ENCODE measurements around the gene CTIF. TPM values are rescaled to one million over a fixed set of nuclear protein-coding genes. Genes with fewer than 3 reads are reported as not detected.

CTIF gene
- total RNA-seq, 4 donors from 2014 or later = 14.1 to 78.2 (median 18.4) TPM

- Histone ChIP-seq H3K9me3 (no peaks in the 10 kb centered on the region), H3K36me3 (no peaks in the 10 kb centered on the region), H3K4me3 (no peak overlapping the region), H3K27me3 (no peaks in the 10 kb centered on the region), H3K4me1 (peaks cover 0 to 7% (median 4%) of the 10 kb centered on the region in 4 donors), H3K27ac (no peak overlapping the region)
- 73% methylated on average over 9 of the region's 9 CpGs; no CpG with 5 or more reads in 1 of the 2 donors for WGBS, 2 donors (ENCODE audit: low coverage in 1 of 2)
- in situ Hi-C loops (cut with MboI; ENCODE audit: low pct_ligation_motif_present in 1 of 4, low pct_unique_long_range_greater_than_20kb in 1 of 4, low sequenced_read_pairs in 3 of 4) = no loop called here
- intact Hi-C loops (cut with DNase I; ENCODE audit: low total_unique reads) = no loop called here
- TF ChIP-seq EP300 (IDR thresholded peaks at IDR 0.05; ENCODE audit: low read depth) (no peak), CTCF (IDR thresholded peaks at IDR 0.05) (no peak), POLR2AphosphoS5 (IDR thresholded peaks at IDR 0.05) (no peak), POLR2A (IDR thresholded peaks at IDR 0.05) (no peak)
- no peak for DNase-seq
Measured at GRCh38 chr18:48742304-48742703, 203.5 kb downstream of the CTIF start.

GRCh38 chr18:48742706-48743475 lies 204.1 kb downstream of the CTIF start:
- no peak overlapping the region for H3K4me3 ChIP-seq
- no peaks in the 10 kb centered on the region for H3K36me3 ChIP-seq
- in situ Hi-C loops (cut with MboI; ENCODE audit: low pct_ligation_motif_present in 1 of 4, low pct_unique_long_range_greater_than_20kb in 1 of 4, low sequenced_read_pairs in 3 of 4) = no loop called here
- TF ChIP-seq EP300 (IDR thresholded peaks at IDR 0.05; ENCODE audit: low read depth) = no peak
- TF ChIP-seq CTCF (IDR thresholded peaks at IDR 0.05) = no peak
- no peak for TF ChIP-seq POLR2AphosphoS5 (IDR thresholded peaks at IDR 0.05)
- no peak for TF ChIP-seq POLR2A (IDR thresholded peaks at IDR 0.05)
- H3K27ac ChIP-seq = peak overlapping the region; percentile 8 to 41 (median 18)
- intact Hi-C loops (cut with DNase I; ENCODE audit: low total_unique reads) = no loop called here
- DNase-seq = no peak
- H3K9me3 ChIP-seq = no peaks in the 10 kb centered on the region
- no peaks in the 10 kb centered on the region for H3K27me3 ChIP-seq
- WGBS, 2 donors (ENCODE audit: low coverage in 1 of 2) = 64 to 76% methylated on average over 4 to 11 of the region's 11 CpGs
- H3K4me1 ChIP-seq = peaks cover 0 to 7% (median 4%) of the 10 kb centered on the region in 4 donors

- peak overlapping the region; percentile 8 to 41 (median 18) for H3K27ac ChIP-seq
- intact Hi-C loops (cut with DNase I; ENCODE audit: low total_unique reads) (no loop called here), in situ Hi-C loops (cut with MboI; ENCODE audit: low pct_ligation_motif_present in 1 of 4, low pct_unique_long_range_greater_than_20kb in 1 of 4, low sequenced_read_pairs in 3 of 4) (no loop called here)
- DNase-seq = no peak
- no peaks in the 10 kb centered on the region for H3K9me3 ChIP-seq
- TF ChIP-seq EP300 (IDR thresholded peaks at IDR 0.05; ENCODE audit: low read depth) = no peak
- no peak for TF ChIP-seq CTCF (IDR thresholded peaks at IDR 0.05)
- no peak for TF ChIP-seq POLR2A (IDR thresholded peaks at IDR 0.05)
- TF ChIP-seq POLR2AphosphoS5 (IDR thresholded peaks at IDR 0.05) = no peak
- H3K36me3 ChIP-seq = no peaks in the 10 kb centered on the region
- no peaks in the 10 kb centered on the region for H3K27me3 ChIP-seq
- 50 to 86% methylated on average over 1 to 4 of the region's 4 CpGs for WGBS, 2 donors (ENCODE audit: low coverage in 1 of 2)
- H3K4me1 ChIP-seq = peaks cover 0 to 7% (median 4%) of the 10 kb centered on the region in 4 donors
- H3K4me3 ChIP-seq = no peak overlapping the region
Measured at GRCh38 chr18:48743886-48744285, 205.1 kb downstream of the CTIF start.

- no peak overlapping the region for H3K4me3 ChIP-seq
Measured at GRCh38 chr18:48745293-48745692, 206.5 kb downstream of the CTIF start.

More at GRCh38 chr18:48745293-48745692, 206.5 kb downstream of the CTIF start:
- in situ Hi-C loops (cut with MboI; ENCODE audit: low pct_ligation_motif_present in 1 of 4, low pct_unique_long_range_greater_than_20kb in 1 of 4, low sequenced_read_pairs in 3 of 4) = no loop called here
- no peak for DNase-seq
- Histone ChIP-seq H3K27me3 (no peaks in the 10 kb centered on the region), H3K9me3 (no peaks in the 10 kb centered on the region), H3K4me1 (peaks cover 0 to 11% (median 4%) of the 10 kb centered on the region in 4 donors), H3K27ac (no peak overlapping the region), H3K36me3 (no peaks in the 10 kb centered on the region)
- intact Hi-C loops (cut with DNase I; ENCODE audit: low total_unique reads) = no loop called here
- TF ChIP-seq CTCF (IDR thresholded peaks at IDR 0.05) (no peak), POLR2AphosphoS5 (IDR thresholded peaks at IDR 0.05) (no peak), EP300 (IDR thresholded peaks at IDR 0.05; ENCODE audit: low read depth) (no peak), POLR2A (IDR thresholded peaks at IDR 0.05) (no peak)
- 92 to 93% methylated on average over 2 to 3 of the region's 3 CpGs for WGBS, 2 donors (ENCODE audit: low coverage in 1 of 2)

Measured in transverse colon (tissue), 4 donors.